ENCODE data around the gene PRKCH. TPM values are rescaled to one million over a fixed set of nuclear protein-coding genes. Genes with fewer than 3 reads are reported as not detected.

The PRKCH gene
- polyA plus RNA-seq, 2 of the 4 experiments (the other 2 are of a cell fraction) = 10.0 to 10.2 TPM

GRCh38 chr14:61395115-61395725, 73.8 kb downstream of the PRKCH start:
- Histone ChIP-seq H3K4me1 (no peaks in the 10 kb centered on the region), H3K4me2 (no peak overlapping the region), H3K9me3 (no peaks in the 10 kb centered on the region), H3K27ac (no peak overlapping the region), H3K4me3 (no peak overlapping the region)
- ATAC-seq (no peak), FAIRE-seq (no peak), DNase-seq (ENCODE audit: low read depth in 1 of 2, low spot score in 1 of 2) (no peak)
- TF ChIP-seq MAX (IDR thresholded peaks at IDR 0.05) = no peak
- TF ChIP-seq TP53 (CRISPR knock-in tag; IDR thresholded peaks at IDR 0.05) = no peak
- TF ChIP-seq CEBPB (IDR thresholded peaks at IDR 0.05) = no peak
- TF ChIP-seq HOXB13 (CRISPR knock-in tag; IDR thresholded peaks at IDR 0.05; ENCODE audit: low read depth) = no peak
- no peak for TF ChIP-seq CHD2 (IDR thresholded peaks at IDR 0.05; ENCODE audit: low read length, partially characterized antibody)
- WGBS (ENCODE audit: missing lambda C conversion rate) = 72% methylated on average over 4 of the region's 6 CpGs
- ChIA-PET CTCF (interaction anchor here (1.2 kb wide), 1 partner anchor 10 kb away, joined by 6 read pairs; no protein-coding TSS in a partner anchor), POLR2A (no interaction called here)

- no peak overlapping the region for H3K4me3 ChIP-seq
- 0 out of 3 replicates have a peak, but pooled peaks cover 1% of the 10 kb centered on the region for H3K4me1 ChIP-seq
- H3K4me2 ChIP-seq = no peak overlapping the region
- no peak for ATAC-seq
- DNase-seq (ENCODE audit: low read depth in 1 of 2, low spot score in 1 of 2) = no peak
- H3K27ac ChIP-seq = no peak overlapping the region
- POLR2A ChIA-PET = interaction anchor here (0.6 kb wide), 1 partner anchor 9 kb away, joined by 4 read pairs; no protein-coding TSS in a partner anchor
- CTCF ChIA-PET = interaction anchor here (0.7 to 1.2 kb wide), 2 partner anchors 9 to 63 kb away, joined by 3 to 6 read pairs; no protein-coding TSS in a partner anchor
- TF ChIP-seq NFE2L2 (conservative IDR thresholded peaks at IDR 0.05; ENCODE audit: low read length) = no peak
- no peak for TF ChIP-seq RCOR1 (IDR thresholded peaks at IDR 0.05; ENCODE audit: low read depth, low read length)
- no peak for TF ChIP-seq ZSCAN20 (CRISPR knock-in tag; IDR thresholded peaks at IDR 0.05)
- no peak for TF ChIP-seq POLR2A (IDR thresholded peaks at IDR 0.05; ENCODE audit: low read length)
- TF ChIP-seq SREBF2 (IDR thresholded peaks at IDR 0.05) = no peak
- TF ChIP-seq MAX (IDR thresholded peaks at IDR 0.05) = no peak
- no peak for TF ChIP-seq EP300 (IDR thresholded peaks at IDR 0.05)
- TF ChIP-seq HOXB5 (CRISPR knock-in tag; IDR thresholded peaks at IDR 0.05) = no peak
- no peak for TF ChIP-seq PBX3 (IDR thresholded peaks at IDR 0.05)
- TF ChIP-seq CEBPB (IDR thresholded peaks at IDR 0.05) = no peak
- no peak for TF ChIP-seq NR3C1 (IDR thresholded peaks at IDR 0.05)
- no peak for TF ChIP-seq ESRRA (IDR thresholded peaks at IDR 0.05; ENCODE audit: borderline replicate concordance, low read length)
- TF ChIP-seq CBX8 (IDR thresholded peaks at IDR 0.05) = no peak
- no peak for TF ChIP-seq CHD4 (IDR thresholded peaks at IDR 0.05; ENCODE audit: borderline replicate concordance)
- 45% methylated on average over 1 of the region's 1 CpG for WGBS (ENCODE audit: missing lambda C conversion rate)
- no peak for FAIRE-seq
- no peaks in the 10 kb centered on the region for H3K9me3 ChIP-seq
Measured at GRCh38 chr14:61396279-61396678, 74.9 kb downstream of the PRKCH start.

GRCh38 chr14:61396694-61397093, 75.3 kb downstream of the PRKCH start:
- H3K4me1 ChIP-seq = 0 out of 3 replicates have a peak, but pooled peaks cover 5% of the 10 kb centered on the region
- CTCF ChIA-PET = interaction anchor here (0.7 kb wide), 1 partner anchor 64 kb away, joined by 3 read pairs; no protein-coding TSS in a partner anchor
- H3K4me2 ChIP-seq = no peak overlapping the region
- TF ChIP-seq MAX (IDR thresholded peaks at IDR 0.05) = no peak
- TF ChIP-seq PBX3 (IDR thresholded peaks at IDR 0.05) = no peak
- no peak for TF ChIP-seq RNF2 (IDR thresholded peaks at IDR 0.05; ENCODE audit: borderline replicate concordance, low read depth)
- no peak for TF ChIP-seq CHD4 (IDR thresholded peaks at IDR 0.05; ENCODE audit: borderline replicate concordance)
- TF ChIP-seq FOXS1 (CRISPR knock-in tag; IDR thresholded peaks at IDR 0.05) = no peak
- no peak for TF ChIP-seq ATOH8 (CRISPR knock-in tag; IDR thresholded peaks at IDR 0.05; ENCODE audit: low read depth)
- TF ChIP-seq HES2 (IDR thresholded peaks at IDR 0.05) = no peak
- POLR2A ChIA-PET = interaction anchor here (0.6 kb wide), 1 partner anchor 8 kb away, joined by 4 read pairs; no protein-coding TSS in a partner anchor
- DNase-seq (ENCODE audit: low read depth in 1 of 2, low spot score in 1 of 2) = no peak
- H3K27ac ChIP-seq = no peak overlapping the region
- no peak for FAIRE-seq
- no peak overlapping the region for H3K4me3 ChIP-seq
- no peak for ATAC-seq
- H3K9me3 ChIP-seq = no peaks in the 10 kb centered on the region
- 44% methylated on average over 3 of the region's 3 CpGs for WGBS (ENCODE audit: missing lambda C conversion rate)

All from A549 (cell line).